Gastrocnemius medialis (tissue), 4 donors: Measurements from ENCODE around the gene KDM6B. TPM values are rescaled to one million over a fixed set of nuclear protein-coding genes. Genes with fewer than 3 reads are reported as not detected.

Experiments
- ATAC-seq, 2 donors: fragments of 150-250 bp; one replicate each; pipeline ENCODE4 v1.9.1; 2016
- DNase-seq, 2 donors: peaks; one replicate each; pipeline ENCODE4 v3.0.0-alpha.2; 2019
- H3K27ac ChIP-seq, 4 donors: fragments of 200-600 bp; sonication (generic); 1 replicate in 1 of 4; 2 replicates in 3 of 4; pipeline ENCODE4 v1.5.1; 2016 to 2018; ENCODE audit warnings: mild to moderate bottlenecking in 2 of 4, moderate library complexity in 1 of 4
- H3K27me3 ChIP-seq, 3 donors: fragments of 200-600 bp; sonication (generic) in 2 of 3; 1 replicate in 1 of 3; 2 replicates in 2 of 3; pipeline versions ENCODE4 v1.5.1 to v1.6.0; 2016 to 2019; ENCODE audit warnings: mild to moderate bottlenecking in 1 of 3, moderate library complexity in 1 of 3
- H3K36me3 ChIP-seq, 2 donors: fragments of 200-600 bp; sonication (generic) in 1 of 2; one replicate each; pipeline ENCODE4 v1.5.1; 2017 to 2018
- H3K4me1 ChIP-seq, 2 donors: fragments of 200-600 bp; sonication (generic) in 1 of 2; one replicate each; pipeline ENCODE4 v1.5.1; 2016 to 2017; ENCODE audit warnings: mild to moderate bottlenecking in 2 of 2
- H3K4me3 ChIP-seq, 4 donors: fragments of 200-600 bp; sonication (generic) in 3 of 4; 1 replicate in 1 of 4; 2 replicates in 3 of 4; pipeline ENCODE4 v1.5.1; 2016 to 2019; ENCODE audit warnings: mild to moderate bottlenecking in 2 of 4
- H3K9me3 ChIP-seq, 3 donors: fragments of 200-600 bp; sonication (generic) in 2 of 3; 1 replicate in 1 of 3; 2 replicates in 2 of 3; pipeline ENCODE4 v1.5.1; 2016 to 2019
- POLR2A ChIP-seq, 2 donors: fragments of 450-650 bp; IDR thresholded peaks; one replicate each; pipeline ENCODE4 v1.6.1; 2017; ENCODE audit warnings: antibody characterized with exemption in 2 of 2, mild to moderate bottlenecking in 2 of 2, moderate library complexity in 2 of 2
- in situ Hi-C, 4 donors: fragments of 200-750 bp; cut with MboI; loops; one replicate each; pipeline versions ENCODE4 v1.15.0 to v1.8.0; 2017; ENCODE audit warnings: low sequenced_read_pairs in 4 of 4
- intact Hi-C: fragments of 100-400 bp; cut with DNase I; formaldehyde crosslinking; loops from one replicate; pipeline ENCODE4 v1.15.1; 2023; ENCODE audit warnings: low total_unique reads
- total RNA-seq, 4 donors: library from RNA; depleted of rRNA; stranded (reverse); fragments of >200 nt; gene quantifications; one replicate each; pipeline versions ENCODE4 v1.1.0 to v1.2.3, GENCODE V29; 2016
- TF ChIP-seq, protein P1 (sequence below), 5 experiments: fragments of 450-650 bp in 3 of 5; fragments of 200-600 bp in 2 of 5; sonication (generic) in 2 of 5; IDR thresholded peaks in 4 of 5; conservative IDR thresholded peaks in 1 of 5; 1 replicate in 4 of 5; 2 replicates in 1 of 5; pipeline ENCODE4 v1.5.1; 2016 to 2019; ENCODE audit warnings: antibody characterized with exemption in 5 of 5, mild to moderate bottlenecking in 3 of 5, moderate library complexity in 3 of 5

KDM6B gene
- total RNA-seq, 4 donors from 2014 or later = 1.9 to 8.2 (median 4.4) TPM

DNA sequence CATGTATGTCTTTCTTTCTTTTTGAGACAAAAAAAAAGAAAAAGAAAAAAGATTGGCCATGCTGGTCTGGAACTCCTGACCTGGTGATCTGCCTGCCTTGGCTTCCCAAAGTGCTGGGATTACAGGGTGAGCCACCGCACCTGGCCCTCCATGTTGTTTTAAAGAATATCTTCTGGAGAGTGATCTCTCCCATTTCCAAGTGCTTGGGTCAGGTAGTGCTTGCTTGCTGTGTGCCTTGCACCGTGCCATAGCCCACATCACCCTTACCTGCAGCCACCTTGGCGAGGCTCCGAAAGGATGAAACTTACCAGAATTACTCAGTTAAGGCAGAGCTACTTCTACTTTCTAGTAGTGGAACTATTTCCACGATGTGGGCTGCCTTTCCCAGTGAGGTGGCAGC is 19.0 kb upstream of the KDM6B start:
- no peaks in the 10 kb centered on the region for H3K9me3 ChIP-seq
- ATAC-seq = no peak
- intact Hi-C loops (no loop called here), in situ Hi-C loops (loop anchor here in 1 of 4 donors (10.0 kb wide), 1 partner anchor 60 kb away; no protein-coding TSS in a partner anchor)
- H3K4me3 ChIP-seq = no peak overlapping the region
- H3K27ac ChIP-seq = no peak overlapping the region
- no peaks in the 10 kb centered on the region for H3K36me3 ChIP-seq
- no peaks in the 10 kb centered on the region for H3K27me3 ChIP-seq
- no peak for TF ChIP-seq POLR2A (IDR thresholded peaks at IDR 0.05)
- TF ChIP-seq, protein P1, sequence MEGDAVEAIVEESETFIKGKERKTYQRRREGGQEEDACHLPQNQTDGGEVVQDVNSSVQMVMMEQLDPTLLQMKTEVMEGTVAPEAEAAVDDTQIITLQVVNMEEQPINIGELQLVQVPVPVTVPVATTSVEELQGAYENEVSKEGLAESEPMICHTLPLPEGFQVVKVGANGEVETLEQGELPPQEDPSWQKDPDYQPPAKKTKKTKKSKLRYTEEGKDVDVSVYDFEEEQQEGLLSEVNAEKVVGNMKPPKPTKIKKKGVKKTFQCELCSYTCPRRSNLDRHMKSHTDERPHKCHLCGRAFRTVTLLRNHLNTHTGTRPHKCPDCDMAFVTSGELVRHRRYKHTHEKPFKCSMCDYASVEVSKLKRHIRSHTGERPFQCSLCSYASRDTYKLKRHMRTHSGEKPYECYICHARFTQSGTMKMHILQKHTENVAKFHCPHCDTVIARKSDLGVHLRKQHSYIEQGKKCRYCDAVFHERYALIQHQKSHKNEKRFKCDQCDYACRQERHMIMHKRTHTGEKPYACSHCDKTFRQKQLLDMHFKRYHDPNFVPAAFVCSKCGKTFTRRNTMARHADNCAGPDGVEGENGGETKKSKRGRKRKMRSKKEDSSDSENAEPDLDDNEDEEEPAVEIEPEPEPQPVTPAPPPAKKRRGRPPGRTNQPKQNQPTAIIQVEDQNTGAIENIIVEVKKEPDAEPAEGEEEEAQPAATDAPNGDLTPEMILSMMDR (IDR thresholded peaks at IDR 0.05 in 4 of 5, conservative IDR thresholded peaks at IDR 0.05 in 1 of 5) = no peak
- DNase-seq = no peak
- no peaks in the 10 kb centered on the region for H3K4me1 ChIP-seq

GRCh38 chr17:7816926-7817642 is 16.9 kb upstream of the KDM6B start:
- no peak for ATAC-seq
- in situ Hi-C loops (loop anchor here in 1 of 4 donors (10.0 kb wide), 1 partner anchor 62 kb away; no protein-coding TSS in a partner anchor), intact Hi-C loops (no loop called here)

GRCh38 chr17:7817643-7817964 is 16.4 kb upstream of the KDM6B start:
- ATAC-seq (no peak), DNase-seq (no peak)
- no peak for TF ChIP-seq POLR2A (IDR thresholded peaks at IDR 0.05)
- TF ChIP-seq, protein P1 (IDR thresholded peaks at IDR 0.05 in 4 of 5, conservative IDR thresholded peaks at IDR 0.05 in 1 of 5) = no peak
- Histone ChIP-seq H3K36me3 (no peaks in the 10 kb centered on the region), H3K27me3 (no peaks in the 10 kb centered on the region), H3K4me3 (no peak overlapping the region), H3K4me1 (no peaks in the 10 kb centered on the region), H3K9me3 (no peaks in the 10 kb centered on the region), H3K27ac (no peak overlapping the region)
- in situ Hi-C loops = loop anchor here in 1 of 4 donors (10.0 kb wide), 1 partner anchor 63 kb away; no protein-coding TSS in a partner anchor
- intact Hi-C loops = no loop called here

More at GRCh38 chr17:7816926-7817642, 16.9 kb upstream of the KDM6B start:
- no peak for DNase-seq
- TF ChIP-seq, protein P1 (IDR thresholded peaks at IDR 0.05 in 4 of 5, conservative IDR thresholded peaks at IDR 0.05 in 1 of 5) = no peak
- TF ChIP-seq POLR2A (IDR thresholded peaks at IDR 0.05) = no peak
- Histone ChIP-seq H3K27ac (no peak overlapping the region), H3K9me3 (no peaks in the 10 kb centered on the region), H3K27me3 (no peaks in the 10 kb centered on the region), H3K4me3 (no peak overlapping the region), H3K4me1 (no peaks in the 10 kb centered on the region), H3K36me3 (no peaks in the 10 kb centered on the region)

GRCh38 chr17:7818026-7818425 is 16.0 kb upstream of the KDM6B start:
- DNase-seq (no peak), ATAC-seq (no peak)
- Histone ChIP-seq H3K4me3 (no peak overlapping the region), H3K9me3 (no peaks in the 10 kb centered on the region), H3K27me3 (no peaks in the 10 kb centered on the region), H3K4me1 (no peaks in the 10 kb centered on the region), H3K36me3 (no peaks in the 10 kb centered on the region), H3K27ac (no peak overlapping the region)
- in situ Hi-C loops = loop anchor here in 1 of 4 donors (10.0 kb wide), 1 partner anchor 63 kb away; no protein-coding TSS in a partner anchor
- intact Hi-C loops = no loop called here
- TF ChIP-seq POLR2A (IDR thresholded peaks at IDR 0.05) = no peak
- TF ChIP-seq, protein P1 (IDR thresholded peaks at IDR 0.05 in 4 of 5, conservative IDR thresholded peaks at IDR 0.05 in 1 of 5) = no peak
